ENCODE measurements around the gene SLBP.

The SLBP gene

GRCh38 chr4:1726146-1726934 is 14.2 kb upstream of the SLBP start:
- DNase-seq (ENCODE audit: low read depth) = peak; percentile 90

- no peak for DNase-seq (ENCODE audit: low read depth)
These were observed 13.4 kb upstream of the SLBP start for GRCh38 chr4:1725521-1725920.

GRCh38 chr4:1723131-1723801 is 11.1 kb upstream of the SLBP start:
- no peak for DNase-seq (ENCODE audit: low read depth)

GRCh38 chr4:1722551-1723118 is 10.5 kb upstream of the SLBP start:
- no peak for DNase-seq (ENCODE audit: low read depth)

GRCh38 chr4:1721666-1722550 is 9.8 kb upstream of the SLBP start:
- no peak for DNase-seq (ENCODE audit: low read depth)

GRCh38 chr4:1721003-1721665 is 9.0 kb upstream of the SLBP start, which contains the start of the genes TACC3 and TMEM129:
TSS of gene TACC3 (plus strand) at chr4:1721521. CDS start at chr4:1723422, 1,901 bp downstream.
TSS of gene TMEM129 (minus strand) at chr4:1721323. CDS start at chr4:1720837, 486 bp downstream.
- peak; percentile 86 for DNase-seq (ENCODE audit: low read depth)

- DNase-seq (ENCODE audit: low read depth) = no peak
These were observed 8.3 kb upstream of the SLBP start for GRCh38 chr4:1720163-1720983.

- DNase-seq (ENCODE audit: low read depth) = no peak
These were observed 6.2 kb upstream of the SLBP start for GRCh38 chr4:1718095-1718850.

- no peak for DNase-seq (ENCODE audit: low read depth)
These were observed 5.3 kb upstream of the SLBP start for GRCh38 chr4:1717129-1718094.

- DNase-seq (ENCODE audit: low read depth) = no peak
These were observed 4.2 kb upstream of the SLBP start for GRCh38 chr4:1716065-1716945.

GRCh38 chr4:1715002-1715758 is 3.1 kb upstream of the SLBP start:
- no peak for DNase-seq (ENCODE audit: low read depth)

- no peak for DNase-seq (ENCODE audit: low read depth)
These were observed 2.3 kb upstream of the SLBP start for GRCh38 chr4:1714303-1715001.

- DNase-seq (ENCODE audit: low read depth) = no peak
These were observed 1.1 kb upstream of the SLBP start for GRCh38 chr4:1713003-1713851.

- no peak for DNase-seq (ENCODE audit: low read depth)
These were observed 426 bp downstream of the SLBP start for GRCh38 chr4:1711571-1712215.
